OCI-LY7 (cell line): ENCODE measurements around the gene REX1BD. TPM values are rescaled to one million over a fixed set of nuclear protein-coding genes. Genes with fewer than 3 reads are reported as not detected.
"Not testable (repeated sequence)": the region's sequence is repeated elsewhere in the genome, so short reads cannot be mapped to it uniquely, and the experiment has no call there.

Source experiments
- BruUV-seq: library from RNA; stranded (reverse); fragments of 400-500 nt; replicated peaks from 2 replicates; lab custom pipeline; 2021; lab: Mats Ljungman, UMichigan
- CTCF ChIA-PET: fragments of 300-600 bp; sonication (Branson Sonifier 250); formaldehyde crosslinking; loops from one replicate; lab custom pipeline; 2022; ENCODE audit warnings: antibody characterized with exemption; ENCODE audit not compliant: unreplicated experiment; lab: Charles Lee
- POLR2A ChIA-PET: fragments of 300-600 bp; sonication (Branson Sonifier 250); formaldehyde crosslinking; loops from one replicate; lab custom pipeline; 2022; ENCODE audit warnings: antibody characterized with exemption; lab: Charles Lee
- DNase-seq: peaks from one replicate; pipeline ENCODE4 v3.0.0-alpha.2; 2015; ENCODE audit warnings: low spot score
- H2AFZ ChIP-seq: fragments of 200-600 bp; sonication (generic), shearing (Covaris generic); 2 replicates; pipeline ENCODE4 v1.6.1; 2014; ENCODE audit warnings: mild to moderate bottlenecking, antibody characterized with exemption, low read length, moderate library complexity
- H3K27ac ChIP-seq: fragments of 200-600 bp; sonication (generic); 2 replicates; pipeline ENCODE4 v1.5.1; 2014; ENCODE audit warnings: mixed run types, low read depth, mild to moderate bottlenecking, moderate library complexity, low read length, inconsistent platforms; ENCODE audit not compliant: poor library complexity, severe bottlenecking
- H3K36me3 ChIP-seq: fragments of 200-600 bp; sonication (generic); 2 replicates; pipeline ENCODE4 v1.6.1; 2014; ENCODE audit warnings: mild to moderate bottlenecking, antibody characterized with exemption, low read length, moderate library complexity, mixed read lengths; ENCODE audit not compliant: insufficient read depth
- H3K4me1 ChIP-seq: fragments of 200-600 bp; sonication (generic); 2 replicates; pipeline ENCODE4 v1.5.1; 2014; ENCODE audit warnings: mild to moderate bottlenecking, low read length; ENCODE audit not compliant: insufficient read depth, poor library complexity, severe bottlenecking
- H3K4me2 ChIP-seq: fragments of 200-600 bp; sonication (generic); 2 replicates; pipeline ENCODE4 v1.6.1; 2014; ENCODE audit warnings: mild to moderate bottlenecking, low read length
- H3K4me3 ChIP-seq: fragments of 200-600 bp; sonication (generic); 2 replicates; pipeline ENCODE4 v1.5.1; 2014; ENCODE audit warnings: mild to moderate bottlenecking, low read depth, low read length; ENCODE audit not compliant: poor library complexity, severe bottlenecking
- H3K79me2 ChIP-seq: fragments of 200-600 bp; sonication (generic); 2 replicates; pipeline ENCODE4 v1.6.1; 2016; ENCODE audit warnings: low read depth, mild to moderate bottlenecking, low read length, moderate library complexity, mixed read lengths; ENCODE audit not compliant: insufficient read depth
- H3K9me2 ChIP-seq: fragments of 200-600 bp; sonication (generic); 2 replicates; pipeline ENCODE4 v1.6.1; 2016; ENCODE audit warnings: mild to moderate bottlenecking, low read length, mixed read lengths; ENCODE audit not compliant: insufficient read depth
- H3K9me3 ChIP-seq: fragments of 200-600 bp; sonication (generic); 2 replicates; pipeline ENCODE4 v1.6.1; 2014; ENCODE audit warnings: mild to moderate bottlenecking, mixed run types, low read length, mixed read lengths
- H4K20me1 ChIP-seq: fragments of 200-600 bp; sonication (generic); 2 replicates; pipeline ENCODE4 v1.6.1; 2014; ENCODE audit warnings: mild to moderate bottlenecking, antibody characterized with exemption, low read length, moderate library complexity, mixed read lengths; ENCODE audit not compliant: insufficient read depth
- EZH2phosphoT487 ChIP-seq: fragments of 200-600 bp; sonication (generic); IDR thresholded peaks from 2 replicates; pipeline ENCODE4 v1.6.1; 2018; ENCODE audit warnings: low read depth, borderline replicate concordance, mild to moderate bottlenecking, mixed run types, antibody characterized with exemption, low read length, moderate library complexity, mixed read lengths
- intact Hi-C: fragments of 100-400 bp; cut with micrococcal nuclease; formaldehyde crosslinking; loops from one replicate; pipeline ENCODE4 v1.10.0; 2022; ENCODE audit not compliant: unreplicated experiment
- total RNA-seq, 2 experiments: library from RNA; depleted of rRNA in 1 of 2; stranded (reverse); fragments of >200 nt in 1 of 2; shearing (Covaris generic) in 1 of 2; gene quantifications; 2 replicates each; pipeline ENCODE4 v1.2.3, GENCODE V29; 2014 to 2022
- TF ChIP-seq, protein P1 (sequence below): fragments of 200-600 bp; sonication (generic); conservative IDR thresholded peaks from 2 replicates; pipeline ENCODE4 v1.5.1; 2014; ENCODE audit warnings: mild to moderate bottlenecking, antibody characterized with exemption, low read length, moderate library complexity, mixed read lengths

The REX1BD gene
- total RNA-seq, 2 experiments from 2014 or later = 88.8 to 126 TPM

DNA sequence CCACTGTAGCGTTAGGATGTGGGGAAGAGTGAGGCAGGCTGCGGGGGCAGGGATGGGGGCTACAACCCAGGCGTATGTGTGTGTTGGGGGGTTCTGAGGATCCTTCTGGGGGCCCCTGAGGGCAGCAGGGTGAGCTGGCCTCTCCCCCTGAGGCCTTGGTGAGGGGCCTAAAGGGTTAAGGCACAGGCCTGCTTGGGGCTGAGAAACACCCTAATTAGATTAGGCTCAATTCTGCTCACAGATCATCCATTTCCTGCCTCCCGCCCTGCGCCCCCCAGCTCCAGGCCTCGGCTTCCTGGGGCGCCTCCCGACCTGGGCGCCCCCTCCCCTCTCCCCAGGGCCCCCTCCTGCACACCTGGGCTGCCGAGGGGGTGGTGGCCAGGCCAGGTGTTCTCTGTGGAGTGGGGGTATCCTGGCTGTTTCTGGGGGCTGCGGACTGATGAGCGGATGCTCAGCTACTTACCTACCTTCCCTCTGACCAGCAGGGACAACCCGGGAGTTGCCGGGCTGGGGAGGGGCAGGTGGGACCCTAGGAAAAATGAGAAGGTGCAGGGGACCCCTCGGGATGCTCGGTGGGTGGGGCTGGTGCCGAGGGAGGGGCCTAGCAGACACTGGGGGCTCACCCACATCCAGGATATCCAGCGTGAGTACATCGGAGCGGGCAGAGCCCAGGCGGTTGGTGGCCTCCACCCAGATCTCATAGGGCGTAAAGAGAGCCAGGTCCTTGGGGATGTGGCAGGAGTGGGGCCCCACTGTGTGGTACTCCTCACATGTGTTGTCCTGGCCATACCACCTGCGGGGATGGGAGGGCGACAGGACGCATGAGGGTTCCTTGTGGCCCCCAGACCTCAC, 9.4 kb downstream of the REX1BD start:
- Histone ChIP-seq H4K20me1 (no peaks in the 10 kb centered on the region), H3K9me2 (no peaks in the 10 kb centered on the region), H3K4me1 (peaks cover 15% of the 10 kb centered on the region), H2AFZ (no peak overlapping the region), H3K79me2 (no peaks in the 10 kb centered on the region), H3K27ac (no peak overlapping the region), H3K9me3 (no peaks in the 10 kb centered on the region), H3K36me3 (no peaks in the 10 kb centered on the region), H3K4me3 (no peak overlapping the region), H3K4me2 (no peak overlapping the region)
- DNase-seq = no peak
- ChIA-PET POLR2A (no interaction called here), CTCF (interaction anchor here (0.6 kb wide), 1 partner anchor 39 kb away, joined by 4 read pairs; no protein-coding TSS in a partner anchor)
- TF ChIP-seq EZH2phosphoT487 = no peak
- BruUV-seq = no TSS peak
- intact Hi-C loops = no loop called here

DNA sequence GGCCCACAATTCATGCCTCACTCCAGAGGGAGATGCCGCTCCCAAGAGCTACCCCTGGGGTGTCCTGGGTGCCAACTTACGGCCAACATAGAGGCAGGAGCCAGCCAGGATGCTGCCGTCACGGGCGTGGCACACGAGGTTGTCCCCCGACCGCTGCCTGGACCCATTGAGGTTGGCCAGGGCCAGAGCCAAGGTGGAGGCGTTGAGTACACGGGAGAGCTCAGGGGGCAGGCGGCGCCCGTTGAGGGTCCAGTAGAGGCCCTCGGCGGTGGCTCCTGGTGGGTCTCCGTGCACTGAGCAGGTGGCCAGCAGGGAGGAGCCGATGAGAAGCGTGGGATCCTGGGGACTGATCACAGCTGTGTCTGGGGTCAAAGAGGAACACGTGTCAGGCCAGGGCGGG, 10.9 kb downstream of the REX1BD start:
- H4K20me1 ChIP-seq = no peaks in the 10 kb centered on the region
- no peak overlapping the region for H3K27ac ChIP-seq
- H3K36me3 ChIP-seq = no peaks in the 10 kb centered on the region
- TF ChIP-seq EZH2phosphoT487 = no peak
- TF ChIP-seq, protein P1, sequence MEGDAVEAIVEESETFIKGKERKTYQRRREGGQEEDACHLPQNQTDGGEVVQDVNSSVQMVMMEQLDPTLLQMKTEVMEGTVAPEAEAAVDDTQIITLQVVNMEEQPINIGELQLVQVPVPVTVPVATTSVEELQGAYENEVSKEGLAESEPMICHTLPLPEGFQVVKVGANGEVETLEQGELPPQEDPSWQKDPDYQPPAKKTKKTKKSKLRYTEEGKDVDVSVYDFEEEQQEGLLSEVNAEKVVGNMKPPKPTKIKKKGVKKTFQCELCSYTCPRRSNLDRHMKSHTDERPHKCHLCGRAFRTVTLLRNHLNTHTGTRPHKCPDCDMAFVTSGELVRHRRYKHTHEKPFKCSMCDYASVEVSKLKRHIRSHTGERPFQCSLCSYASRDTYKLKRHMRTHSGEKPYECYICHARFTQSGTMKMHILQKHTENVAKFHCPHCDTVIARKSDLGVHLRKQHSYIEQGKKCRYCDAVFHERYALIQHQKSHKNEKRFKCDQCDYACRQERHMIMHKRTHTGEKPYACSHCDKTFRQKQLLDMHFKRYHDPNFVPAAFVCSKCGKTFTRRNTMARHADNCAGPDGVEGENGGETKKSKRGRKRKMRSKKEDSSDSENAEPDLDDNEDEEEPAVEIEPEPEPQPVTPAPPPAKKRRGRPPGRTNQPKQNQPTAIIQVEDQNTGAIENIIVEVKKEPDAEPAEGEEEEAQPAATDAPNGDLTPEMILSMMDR = no peak
- ChIA-PET POLR2A (no interaction called here), CTCF (no interaction called here)
- no peak overlapping the region for H3K4me3 ChIP-seq
- DNase-seq = no peak
- H3K79me2 ChIP-seq = no peaks in the 10 kb centered on the region
- H3K9me3 ChIP-seq = no peaks in the 10 kb centered on the region
- H3K9me2 ChIP-seq = no peaks in the 10 kb centered on the region
- H3K4me1 ChIP-seq = peaks cover 5% of the 10 kb centered on the region
- H2AFZ ChIP-seq = no peak overlapping the region
- intact Hi-C loops = no loop called here
- no peak overlapping the region for H3K4me2 ChIP-seq
- no TSS peak for BruUV-seq

DNA sequence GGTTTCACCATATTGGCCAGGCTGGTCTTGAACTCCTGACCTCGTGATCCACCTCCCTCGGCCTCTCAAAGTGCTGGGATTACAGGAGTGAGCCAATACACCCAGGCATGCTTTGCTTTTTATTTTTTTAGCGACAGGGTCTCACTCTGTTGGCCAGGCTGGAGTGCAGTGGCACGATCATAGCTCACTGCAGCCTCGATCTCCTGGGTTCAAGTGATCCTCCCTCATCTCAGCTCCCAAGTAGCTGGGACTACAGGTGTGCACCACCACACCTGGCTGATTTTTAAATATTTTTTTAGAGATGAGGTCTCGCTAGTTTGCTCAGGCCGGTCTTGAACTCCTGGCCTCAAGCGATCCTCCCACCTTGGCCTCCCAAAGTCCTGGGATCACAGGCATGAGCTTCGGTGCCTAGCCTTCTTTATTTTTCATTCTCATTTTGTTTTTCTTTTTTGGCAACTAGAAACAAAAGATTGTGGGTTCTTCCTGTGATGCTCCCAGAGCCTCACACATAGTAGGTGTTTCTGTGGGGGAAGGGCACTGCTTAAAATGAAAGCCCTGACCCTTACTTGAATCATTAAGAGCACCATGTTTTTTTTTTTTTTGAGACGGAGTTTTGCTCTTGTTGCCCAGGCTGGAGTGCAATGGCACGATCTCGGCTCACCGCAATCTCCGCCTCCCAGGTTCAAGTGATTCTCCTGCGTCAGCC, 12.2 kb downstream of the REX1BD start:
- intact Hi-C loops, H3K9me2 ChIP-seq, H3K4me3 ChIP-seq, BruUV-seq, H2AFZ ChIP-seq, H3K9me3 ChIP-seq, DNase-seq, H3K27ac ChIP-seq, H3K4me2 ChIP-seq, H3K36me3 ChIP-seq, CTCF ChIA-PET, H4K20me1 ChIP-seq, H3K79me2 ChIP-seq, H3K4me1 ChIP-seq, POLR2A ChIA-PET: not testable (repeated sequence)
